GDM1 (cell line): ENCODE data around the gene PLEKHG3.

ENCODE experiments used
- DNase-seq: peaks from one replicate; lab custom pipeline; 2025; lab: John Stamatoyannopoulos, UW

The PLEKHG3 gene

GRCh38 chr14:64786296-64787149 is 82.3 kb downstream of the PLEKHG3 start:
- DNase-seq, result no peak

GRCh38 chr14:64787619-64788018 is 83.4 kb downstream of the PLEKHG3 start:
- no peak for DNase-seq

- DNase-seq, result no peak
Observed at GRCh38 chr14:64788706-64789105, 84.5 kb downstream of the PLEKHG3 start.

GRCh38 chr14:64789696-64790095 is 85.5 kb downstream of the PLEKHG3 start:
- no peak for DNase-seq

GRCh38 chr14:64790478-64790877 is 86.3 kb downstream of the PLEKHG3 start:
- no peak for DNase-seq

- DNase-seq, result no peak
Observed at GRCh38 chr14:64792231-64792630, 88.0 kb downstream of the PLEKHG3 start.

- no peak for DNase-seq
Observed at GRCh38 chr14:64792871-64793560, 88.8 kb downstream of the PLEKHG3 start.

- no peak for DNase-seq
Observed at GRCh38 chr14:64795211-64795610, 91.0 kb downstream of the PLEKHG3 start.

- DNase-seq, result no peak
Observed at GRCh38 chr14:64795921-64796320, 91.7 kb downstream of the PLEKHG3 start.

- no peak for DNase-seq
Observed at GRCh38 chr14:64796369-64796768, 92.1 kb downstream of the PLEKHG3 start.

GRCh38 chr14:64799555-64799954 is 95.3 kb downstream of the PLEKHG3 start:
- DNase-seq, result no peak
